CD4-positive, alpha-beta T cell treated with Interleukin-4 for 4 hours (primary cell): ENCODE results near the gene ACSL1.
"Not testable (repeated sequence)": the region's sequence is repeated elsewhere in the genome, so short reads cannot be mapped to it uniquely, and the experiment has no call there.

Experiments used
- DNase-seq: peaks from one replicate; pipeline ENCODE4 v3.0.0-alpha.2; 2020

ACSL1 gene

DNA sequence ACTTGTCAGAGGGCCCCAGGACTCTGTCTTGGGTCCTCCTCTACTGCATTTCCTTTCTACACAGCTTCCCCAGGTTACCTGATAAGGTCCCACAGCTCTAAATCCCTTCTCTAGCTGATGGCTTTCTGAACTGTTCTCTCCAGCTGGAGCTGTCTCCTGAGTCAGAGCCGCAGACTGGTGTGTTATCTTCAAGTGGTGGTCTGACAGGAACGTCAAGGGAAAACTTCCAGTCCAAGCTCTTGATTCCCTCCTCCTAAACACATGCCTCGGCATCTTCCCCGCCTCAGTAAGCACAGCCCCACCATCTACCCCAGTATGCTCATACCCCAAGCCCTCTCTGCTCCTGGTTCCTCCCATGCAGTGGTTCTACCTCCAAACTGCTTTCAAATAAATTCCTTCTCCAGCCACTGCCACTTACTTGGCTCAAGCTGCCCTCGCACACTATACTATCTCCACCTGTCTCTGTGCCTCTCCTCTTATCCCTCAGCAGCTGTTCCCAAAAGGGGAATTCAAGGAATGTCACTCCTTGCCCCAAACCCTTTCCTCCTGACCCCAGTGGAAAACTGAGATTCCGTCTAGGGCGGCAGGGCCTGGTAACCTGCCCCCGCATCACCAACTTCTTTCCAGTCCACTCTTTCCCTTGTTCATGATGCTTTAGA is 74.7 kb downstream of the ACSL1 start:
- no peak for DNase-seq

DNA sequence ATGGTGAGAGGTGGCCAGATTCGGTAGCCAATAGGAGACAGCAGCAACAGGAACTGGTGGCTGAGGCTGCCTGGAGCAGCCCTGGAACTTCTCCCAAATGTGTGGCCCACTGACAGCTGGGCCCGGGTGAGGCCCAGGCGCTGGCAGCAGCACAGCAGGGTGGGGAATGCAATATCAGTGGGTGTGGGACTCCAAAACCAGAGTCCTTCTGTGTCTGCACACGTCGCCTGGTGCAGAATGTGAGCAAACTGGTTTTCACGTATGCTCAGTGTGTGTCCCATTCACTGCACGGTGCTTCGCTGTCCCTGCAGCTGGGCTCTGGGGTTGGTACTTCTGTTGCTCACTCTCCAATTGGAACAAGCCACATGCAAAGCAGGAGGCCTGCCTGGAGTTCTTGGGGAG is 77.5 kb downstream of the ACSL1 start:
- no peak for DNase-seq

DNA sequence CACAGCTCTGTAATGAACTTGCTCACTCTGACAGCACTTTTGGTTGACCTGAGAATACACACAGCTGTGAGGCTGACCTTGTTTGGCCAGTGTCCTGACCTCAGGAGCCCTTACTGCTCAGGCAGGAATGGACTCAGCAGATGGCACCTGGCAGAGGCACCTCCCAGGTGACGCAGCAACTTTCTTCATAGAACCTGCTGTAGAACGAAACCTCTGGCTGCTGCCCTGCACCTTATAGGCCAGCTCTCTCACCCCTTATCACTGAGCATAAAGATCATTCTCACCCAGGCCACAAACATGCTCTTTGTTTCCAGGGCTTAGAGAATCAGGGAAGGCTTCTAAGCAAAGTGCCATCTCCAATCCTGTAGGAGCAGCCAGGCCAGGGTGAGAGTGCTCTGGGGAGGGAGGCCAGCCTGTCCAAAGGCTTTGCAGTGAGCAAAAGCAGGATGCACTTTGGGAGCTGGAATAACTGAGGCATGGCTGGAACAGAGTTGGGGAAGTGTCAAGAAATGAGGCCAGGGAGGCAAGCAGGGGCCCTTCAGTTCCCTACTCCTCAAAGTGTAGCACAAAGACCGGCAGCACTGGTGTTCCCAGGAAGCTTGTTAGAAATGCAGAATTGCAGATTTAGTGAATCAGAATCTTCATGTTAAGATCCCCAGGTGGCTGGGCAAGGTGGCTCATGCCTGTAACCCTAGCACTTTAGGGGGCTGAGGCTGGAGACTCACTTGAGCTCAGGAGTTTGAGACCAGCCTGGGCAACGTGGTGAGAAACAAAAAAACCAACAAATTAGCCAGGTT is 78.5 kb downstream of the ACSL1 start:
- no peak for DNase-seq

DNA sequence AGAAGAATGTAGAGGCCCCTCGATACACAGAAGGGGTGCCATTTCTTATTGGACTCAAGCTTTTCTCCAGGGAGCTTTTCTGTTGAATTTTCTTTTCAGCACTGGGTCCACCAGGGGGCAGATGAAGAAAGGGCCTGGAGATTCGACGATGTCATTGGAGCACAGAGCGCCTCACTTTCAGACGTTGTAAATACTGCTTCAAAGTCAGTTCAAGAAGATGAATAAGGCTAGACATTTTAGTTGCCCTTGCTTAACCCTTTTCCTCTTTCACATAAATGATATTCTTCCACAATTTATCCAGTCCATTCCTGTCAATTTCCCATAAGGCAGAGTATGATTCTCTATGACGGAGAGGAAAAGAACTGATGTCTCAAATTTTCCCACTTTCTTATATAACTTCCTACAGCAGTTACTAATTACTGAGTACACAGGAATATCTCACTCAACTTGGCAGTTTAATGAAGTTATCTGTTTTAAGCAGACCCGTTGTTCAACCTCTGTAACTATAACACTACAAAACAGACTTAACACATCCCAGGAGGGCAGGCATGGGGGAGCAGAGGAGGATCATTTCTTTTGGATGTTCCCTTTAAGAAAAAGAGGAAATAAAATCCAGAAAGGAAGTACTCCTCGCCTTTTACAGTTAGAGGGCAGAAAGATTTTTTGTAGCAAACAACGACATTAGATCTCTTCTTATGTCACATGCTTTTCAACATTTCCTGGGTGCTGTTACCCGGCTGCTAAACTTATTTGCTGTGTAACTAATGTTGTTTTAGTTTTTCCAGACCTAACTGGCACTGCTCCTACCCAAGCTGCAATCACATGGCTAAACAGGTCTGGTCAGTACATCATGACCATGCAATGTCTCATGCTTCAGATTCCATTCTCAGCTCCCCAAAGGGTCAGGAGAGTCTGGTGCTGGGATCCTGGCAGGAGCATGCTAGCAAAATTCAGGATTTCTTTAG is 79.7 kb downstream of the ACSL1 start:
- DNase-seq: peak; percentile 67

DNA sequence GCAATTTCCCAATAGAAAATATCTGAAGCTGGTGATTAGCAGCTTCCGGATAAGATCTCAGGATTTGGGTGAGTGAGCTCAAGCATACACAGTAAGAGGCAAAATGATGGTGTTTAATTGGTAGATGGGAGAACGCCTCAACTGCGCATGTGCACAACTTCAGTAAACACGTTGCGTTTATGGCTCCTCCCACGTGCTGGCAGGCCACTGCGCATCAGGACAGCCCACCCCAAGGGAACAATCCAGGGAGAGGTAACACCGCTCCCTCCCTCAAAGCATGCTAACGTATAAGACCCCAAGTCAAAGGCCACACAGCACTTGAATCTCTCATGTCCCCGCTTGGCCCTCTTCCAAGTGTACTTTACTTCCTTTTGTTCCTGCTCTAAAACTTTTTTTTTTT is 81.5 kb downstream of the ACSL1 start:
- DNase-seq: no peak

DNA sequence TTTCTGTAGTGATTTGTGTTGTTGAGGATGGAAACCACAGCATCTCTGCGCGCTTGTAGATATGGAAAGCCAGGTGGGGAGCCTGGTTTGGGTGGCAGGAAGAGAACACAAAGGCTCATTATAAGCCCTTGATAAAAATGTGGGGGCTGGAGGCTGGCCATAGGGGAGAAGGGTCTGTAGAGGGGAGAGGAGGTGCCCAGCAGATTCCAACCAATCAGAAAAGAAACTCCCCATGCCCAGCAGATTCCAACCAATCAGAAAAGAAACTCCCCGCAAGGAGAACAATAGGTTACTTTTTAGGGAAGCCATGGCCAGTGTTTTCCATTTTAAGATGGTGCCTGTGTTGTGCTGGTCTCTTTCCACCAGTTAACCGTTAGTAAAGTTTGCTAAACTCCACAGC is 82.1 kb downstream of the ACSL1 start:
- DNase-seq: no peak

DNA sequence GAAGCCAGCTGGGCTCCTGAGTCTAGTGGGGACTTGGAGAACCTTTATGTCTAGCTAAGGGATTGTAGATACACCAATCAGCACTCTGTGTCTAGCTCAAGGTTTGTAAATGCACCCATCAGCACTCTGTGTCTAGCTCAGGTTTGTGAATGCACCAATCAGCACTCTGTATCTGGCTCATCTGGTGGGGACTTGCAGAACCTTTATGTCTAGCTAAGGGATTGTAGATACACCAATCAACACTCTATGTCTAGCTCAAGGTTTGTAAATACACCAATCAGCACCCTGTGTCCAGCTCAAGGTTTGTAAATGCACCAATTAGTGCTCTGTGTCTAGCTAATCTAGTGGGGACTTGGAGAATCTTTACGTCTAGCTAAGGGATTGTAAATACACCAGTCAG is 84.1 kb downstream of the ACSL1 start:
- DNase-seq: not testable (repeated sequence)

DNA sequence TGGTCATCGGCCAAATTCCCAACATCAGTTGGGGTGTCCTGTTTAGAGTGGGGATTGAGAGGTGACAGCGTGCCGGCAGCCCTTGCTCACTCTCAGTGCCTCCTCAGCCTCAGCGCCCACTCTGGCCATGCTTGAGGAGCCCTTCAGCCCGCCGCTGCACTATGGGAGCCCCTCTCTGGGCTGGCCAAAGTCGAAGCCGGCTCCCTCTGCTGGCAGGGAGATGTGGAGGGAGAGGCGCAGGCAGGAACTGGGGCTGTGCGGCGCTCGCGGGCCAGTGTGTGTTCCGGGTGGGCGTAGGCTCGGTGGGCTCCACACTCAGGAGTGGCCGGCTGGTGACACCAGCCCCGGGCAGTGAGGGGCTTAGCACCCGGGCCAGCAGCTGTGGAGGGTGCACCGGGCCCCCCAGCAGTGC is 84.8 kb downstream of the ACSL1 start:
- DNase-seq: no peak

DNA sequence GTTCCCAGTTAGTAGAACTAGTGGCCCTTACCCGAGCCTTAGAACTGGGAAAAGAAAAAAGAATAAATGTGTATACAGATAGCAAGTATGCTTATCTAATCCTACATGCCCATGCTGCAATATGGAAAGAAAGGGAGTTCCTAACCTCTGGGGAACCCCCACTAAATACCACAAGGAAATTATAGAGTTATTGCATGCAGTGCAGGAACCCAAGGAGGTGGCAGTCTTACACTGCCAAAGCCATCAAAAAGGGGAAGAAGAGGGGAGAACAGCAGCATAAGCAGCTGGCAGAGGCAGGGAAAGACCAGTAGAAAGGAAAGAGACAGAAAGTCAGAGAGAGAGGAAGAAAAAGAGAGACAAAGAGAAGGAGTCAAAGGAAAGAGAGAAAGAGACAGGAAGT is 86.2 kb downstream of the ACSL1 start:
- not testable (repeated sequence) for DNase-seq

DNA sequence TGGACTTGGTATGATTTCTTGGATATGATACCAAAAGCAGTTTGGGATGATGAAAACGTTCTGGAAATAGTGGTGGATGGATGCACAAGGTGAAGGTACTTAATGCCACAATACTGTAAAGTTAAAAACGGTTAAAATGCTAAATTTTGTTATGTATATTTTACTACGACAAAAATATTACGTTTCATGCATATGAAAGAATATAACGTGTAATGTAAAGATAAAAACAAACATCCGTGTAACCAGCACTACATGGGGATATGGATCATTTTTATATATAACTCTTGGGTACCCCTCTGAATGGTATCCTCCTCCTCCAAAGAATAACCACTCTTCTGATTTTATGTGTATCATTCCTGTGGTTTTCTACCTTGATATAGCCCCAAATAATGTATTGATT is 91.0 kb downstream of the ACSL1 start:
- DNase-seq: no peak

DNA sequence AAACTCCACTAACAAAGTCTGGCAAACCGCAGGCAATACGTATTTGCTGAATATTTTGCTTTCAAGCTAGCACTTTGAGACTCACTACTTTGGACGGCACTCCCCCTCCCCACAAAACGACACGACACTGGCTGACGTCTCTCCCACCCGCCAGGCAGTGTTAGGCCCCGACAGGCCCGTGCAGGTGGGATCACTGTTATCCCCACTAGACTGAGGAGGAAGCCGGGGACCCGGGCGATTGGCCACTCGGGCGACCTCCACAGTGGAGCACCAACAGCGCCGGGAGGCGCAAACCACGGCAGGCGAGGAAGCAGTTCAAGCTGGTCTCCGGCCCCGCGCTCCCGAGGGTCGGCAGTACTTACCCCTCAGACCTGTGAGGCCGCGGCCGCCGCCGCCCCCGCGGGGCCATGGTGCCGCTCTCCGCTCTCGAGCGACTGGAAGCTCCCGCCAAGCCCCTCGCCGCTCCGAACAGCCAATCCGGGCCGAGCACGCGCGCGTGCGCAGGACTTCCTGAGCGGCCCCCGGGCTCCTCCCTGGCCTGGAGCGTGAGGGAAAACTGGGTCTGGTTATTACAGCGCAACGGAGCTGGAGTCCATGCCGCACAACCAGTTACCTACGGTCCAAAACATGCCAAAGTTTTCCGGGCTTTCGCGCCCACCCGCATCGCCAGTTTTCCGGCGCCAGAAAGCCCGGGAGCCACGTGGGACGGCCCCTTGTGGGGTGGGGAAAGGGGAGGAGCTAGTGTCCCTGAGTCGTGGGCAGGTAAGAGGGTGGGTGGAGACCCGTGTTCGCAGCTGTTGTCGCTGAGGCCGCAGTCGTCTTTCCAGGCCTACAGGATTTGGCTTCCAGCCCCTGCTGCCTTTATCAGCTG is 91.9 kb downstream of the ACSL1 start, which contains the start of gene CENPU:
TSS of gene CENPU (minus strand) at position 443 of the 871 bp plus-strand sequence. CDS start at position 409, 34 bp downstream.
- DNase-seq: peak; percentile 97

DNA sequence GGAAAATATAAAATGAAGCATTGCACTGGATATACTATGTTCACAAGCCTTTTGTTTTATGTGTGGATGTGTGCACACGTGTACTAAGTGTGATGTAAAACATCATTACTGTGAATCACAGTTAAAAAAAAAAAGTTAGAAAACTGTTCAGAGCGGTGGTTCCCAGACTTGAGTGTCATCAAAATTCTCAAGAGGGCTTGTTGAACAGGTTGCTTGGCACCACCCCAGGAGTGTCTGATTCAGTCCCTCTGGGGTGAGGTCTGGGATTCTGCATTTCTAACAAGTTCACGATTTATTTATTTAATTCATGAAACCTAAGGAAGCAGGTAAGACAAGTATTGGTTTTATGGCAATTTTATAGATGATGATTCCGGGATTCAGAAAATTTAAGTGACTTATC is 93.6 kb downstream of the ACSL1 start:
- no peak for DNase-seq

DNA sequence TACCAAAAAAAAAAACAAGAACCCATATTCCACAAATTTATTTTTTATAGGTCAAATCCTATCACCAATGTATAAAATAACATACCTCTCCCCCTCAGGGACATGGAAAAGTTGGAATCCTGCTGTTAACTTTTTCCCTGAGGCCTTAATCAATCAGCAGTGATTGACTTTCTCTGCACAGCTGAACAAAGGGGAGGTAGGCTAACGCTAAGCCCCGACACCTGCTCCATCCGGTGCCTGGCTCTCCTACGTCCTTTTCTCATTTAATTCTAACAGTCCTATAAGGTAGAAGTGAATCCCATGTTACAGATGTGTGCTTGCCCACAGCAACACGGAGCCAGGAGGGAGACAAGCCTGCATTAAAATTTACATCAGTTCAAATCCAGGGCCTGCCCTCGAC is 94.7 kb downstream of the ACSL1 start:
- no peak for DNase-seq

DNA sequence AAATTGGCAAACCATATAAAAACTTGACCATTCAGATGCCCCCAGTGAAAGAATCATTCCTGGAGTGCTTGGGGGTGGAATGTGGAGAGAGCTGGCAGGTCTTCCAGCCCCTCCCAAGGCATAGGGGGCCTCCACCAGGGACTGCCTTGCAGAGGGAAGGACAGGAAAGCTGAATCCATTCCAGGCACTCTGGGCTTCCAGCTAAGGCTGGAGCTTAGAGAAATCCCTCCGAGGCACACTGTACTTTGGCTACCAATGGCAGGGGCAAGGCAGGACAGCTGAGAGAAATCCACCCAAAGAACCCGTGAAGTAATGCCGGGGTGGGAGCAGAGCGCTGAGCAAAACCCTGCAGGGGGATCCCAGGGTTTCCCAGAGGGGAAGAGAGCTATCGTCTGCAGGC is 95.8 kb downstream of the ACSL1 start:
- no peak for DNase-seq

DNA sequence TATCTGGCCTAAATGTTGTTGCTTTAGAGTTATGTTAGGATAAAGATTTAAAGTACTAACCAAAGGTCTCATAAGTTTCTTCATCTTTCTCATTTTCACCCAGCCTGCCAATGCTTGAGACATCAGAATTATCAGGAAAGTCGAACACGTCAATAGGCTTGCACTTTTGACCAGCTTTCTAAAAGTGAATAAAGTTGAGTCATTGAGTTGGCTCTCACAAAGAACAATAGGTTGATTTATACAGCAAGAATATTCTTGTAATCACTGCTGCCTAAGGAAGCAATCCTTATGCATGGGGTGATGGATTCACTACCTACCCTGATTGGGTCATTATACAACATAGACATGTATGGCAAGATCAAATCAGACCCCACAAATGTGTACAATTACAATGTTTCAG is 96.9 kb downstream of the ACSL1 start:
- DNase-seq: no peak

DNA sequence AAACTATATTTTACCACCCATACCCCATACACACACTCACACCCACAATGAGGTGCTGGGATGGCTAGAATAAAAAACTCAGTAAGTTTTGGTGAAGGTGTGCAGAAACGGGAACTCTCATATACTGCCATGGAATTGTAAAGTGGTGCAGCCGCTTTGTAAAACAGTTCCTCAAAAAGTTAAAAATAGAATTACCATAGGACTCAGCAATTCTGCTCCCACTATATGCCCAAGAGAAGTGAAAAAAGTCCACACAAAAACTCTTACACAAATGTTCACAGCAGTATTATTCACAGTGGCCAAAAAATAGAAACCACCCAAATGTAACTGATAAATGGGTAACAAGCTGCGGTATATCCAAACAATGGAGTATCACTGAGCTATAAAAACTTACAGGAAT is 98.3 kb downstream of the ACSL1 start:
- no peak for DNase-seq

DNA sequence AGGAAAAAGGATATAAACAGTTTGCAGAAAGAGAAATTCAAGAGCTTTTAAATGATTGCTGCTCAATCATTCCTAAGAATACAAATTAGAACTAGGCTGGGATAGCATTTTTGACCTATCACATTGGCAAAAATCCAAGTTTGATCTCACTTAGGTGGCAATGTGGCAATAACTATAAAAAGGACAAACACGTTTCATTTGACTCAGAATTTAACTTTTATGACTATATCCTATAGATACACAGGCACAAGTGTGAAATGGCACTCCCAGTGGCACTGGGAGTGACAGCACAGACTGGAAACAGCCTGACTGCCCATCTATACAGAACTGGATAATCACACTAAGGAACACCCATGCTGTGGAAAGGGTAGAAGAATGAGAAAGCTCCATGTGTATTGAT is 103.0 kb downstream of the ACSL1 start:
- no peak for DNase-seq

DNA sequence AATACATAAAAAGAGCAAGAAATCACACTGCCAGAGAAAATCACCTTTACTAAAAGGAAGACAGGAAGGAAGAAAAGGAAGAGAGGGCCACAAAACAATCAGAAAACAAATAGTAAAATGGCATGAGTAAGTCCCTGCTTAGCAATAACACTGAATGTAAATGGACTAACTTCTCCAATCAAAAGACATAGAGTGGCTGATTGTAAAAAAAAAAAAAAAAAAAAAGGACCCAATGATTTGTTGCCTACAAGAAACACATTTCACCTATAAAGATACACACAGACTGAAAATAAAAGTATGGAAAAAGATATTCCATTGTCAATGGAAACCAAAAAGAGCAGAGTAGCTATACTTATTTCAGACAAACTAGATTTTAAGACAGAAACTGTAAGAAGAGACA is 104.5 kb downstream of the ACSL1 start:
- DNase-seq: no peak

DNA sequence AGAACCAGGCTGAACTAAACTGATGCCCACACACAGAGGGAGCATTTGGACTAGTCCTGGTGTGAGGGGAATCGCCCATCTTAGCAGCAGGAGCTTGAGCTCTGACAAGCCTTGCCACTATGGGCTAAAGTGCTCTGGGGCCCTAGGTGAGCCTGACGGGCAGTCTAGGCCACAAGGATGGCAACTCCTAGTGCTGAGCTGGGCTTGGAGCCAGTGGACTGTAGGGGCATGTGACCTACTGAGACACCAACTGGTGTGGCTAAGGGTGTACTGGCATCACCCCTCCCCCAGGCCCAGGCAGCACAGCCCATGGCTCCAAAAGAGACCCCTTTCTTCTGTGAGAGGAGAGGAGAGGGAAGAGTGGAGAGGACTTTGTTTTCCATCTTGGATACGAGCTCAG is 106.4 kb downstream of the ACSL1 start:
- no peak for DNase-seq

DNA sequence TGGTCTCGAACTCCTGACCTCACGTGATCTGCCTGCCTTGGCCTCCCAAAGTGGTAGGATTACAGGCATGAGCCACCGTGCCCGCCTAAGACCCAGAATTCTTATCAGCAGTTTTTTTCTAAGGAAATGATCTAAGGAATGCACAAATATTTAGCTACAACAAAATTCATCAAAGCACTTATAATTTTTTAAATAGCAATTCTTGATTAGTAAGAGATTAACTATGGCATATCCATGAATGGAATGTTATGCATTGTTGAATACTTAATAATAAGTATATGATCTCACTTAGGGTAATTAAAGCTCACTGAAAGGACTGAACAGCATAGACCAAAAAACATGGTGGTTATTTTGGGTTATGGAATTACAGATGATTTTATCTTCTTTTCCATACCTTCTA is 110.2 kb downstream of the ACSL1 start:
- no peak for DNase-seq

DNA sequence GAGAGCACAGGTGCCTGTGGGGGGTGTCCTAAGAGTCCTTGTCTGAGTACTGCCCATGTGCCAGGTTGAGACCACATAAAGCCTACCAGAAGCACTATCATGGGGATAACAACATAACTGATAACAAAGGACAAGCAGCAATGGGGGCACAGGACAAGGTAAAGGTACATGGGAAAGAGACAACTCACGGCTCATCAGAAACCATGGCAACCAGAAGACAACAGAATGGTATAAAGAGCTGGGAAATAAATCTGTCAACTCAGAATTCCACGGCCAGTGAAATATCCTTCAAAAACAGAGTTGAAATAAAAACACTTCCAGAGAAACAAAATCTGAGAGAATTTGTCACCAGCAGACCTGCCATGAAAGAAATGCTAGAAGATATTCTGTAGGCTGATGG is 111.9 kb downstream of the ACSL1 start:
- DNase-seq: no peak

DNA sequence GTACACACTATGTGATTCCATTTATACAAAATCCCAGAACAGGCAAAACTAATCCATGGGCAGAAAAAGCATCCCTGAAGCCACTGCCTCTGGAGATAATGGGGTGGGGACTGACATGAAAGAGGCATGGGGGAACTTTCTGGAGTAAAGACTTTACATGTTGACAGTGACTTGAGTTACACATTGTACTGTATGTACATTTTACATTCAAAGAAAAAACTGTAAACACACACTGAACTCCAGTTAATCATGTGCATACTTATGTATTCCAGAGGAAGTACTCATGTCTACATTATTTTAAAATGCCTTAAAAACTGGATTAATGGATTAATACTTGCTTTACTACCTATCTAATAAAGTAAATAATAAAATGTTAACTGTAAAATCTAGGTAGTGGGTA is 113.4 kb downstream of the ACSL1 start:
- no peak for DNase-seq
